Tibial nerve (tissue), 4 donors: ENCODE results near the gene GBF1. TPM values are rescaled to one million over a fixed set of nuclear protein-coding genes. Genes with fewer than 3 reads are reported as not detected.

Experiments used
- DNase-seq, 2 donors: peaks; one replicate each; pipeline ENCODE4 v3.0.0-alpha.2; 2019; ENCODE audit warnings: low spot score in 2 of 2
- H3K27ac ChIP-seq, 4 donors: fragments of 200-600 bp; sonication (generic) in 3 of 4; one replicate each; pipeline ENCODE4 v1.5.1; 2017 to 2019; ENCODE audit warnings: mild to moderate bottlenecking in 1 of 4
- H3K27me3 ChIP-seq, 2 donors: fragments of 200-600 bp; sonication (generic) in 1 of 2; one replicate each; pipeline versions ENCODE4 v1.5.1 to v1.6.0; 2017 to 2019
- H3K36me3 ChIP-seq, 3 donors: fragments of 200-600 bp; sonication (generic); one replicate each; pipeline ENCODE4 v1.5.1; 2018 to 2019
- H3K4me1 ChIP-seq, 4 donors: fragments of 200-600 bp; sonication (generic) in 3 of 4; one replicate each; pipeline ENCODE4 v1.5.1; 2017 to 2019
- H3K4me3 ChIP-seq, 4 donors: fragments of 200-600 bp; sonication (generic) in 3 of 4; one replicate each; pipeline ENCODE4 v1.5.1; 2017 to 2019; ENCODE audit warnings: mild to moderate bottlenecking in 1 of 4, moderate library complexity in 1 of 4
- H3K9me3 ChIP-seq, 4 donors: fragments of 200-600 bp; sonication (generic) in 3 of 4; one replicate each; pipeline ENCODE4 v1.5.1; 2017 to 2019
- EP300 ChIP-seq, 2 donors: sonication (generic); formaldehyde crosslinking; IDR thresholded peaks; one replicate each; pipeline ENCODE4 v1.6.1; 2017; ENCODE audit warnings: antibody characterized with exemption in 2 of 2, mild to moderate bottlenecking in 1 of 2
- POLR2A ChIP-seq, 2 donors: fragments of 450-650 bp; IDR thresholded peaks; one replicate each; pipeline ENCODE4 v1.6.1; 2017; ENCODE audit warnings: antibody characterized with exemption in 2 of 2, mild to moderate bottlenecking in 2 of 2, moderate library complexity in 2 of 2
- WGBS, 2 donors: methylation state at CpG; one replicate each; pipeline ENCODE4 v1.1.5; 2018; 5-methylcytosine and 5-hydroxymethylcytosine counted together
- total RNA-seq, 4 donors: library from RNA; depleted of rRNA; stranded (reverse); fragments of >200 nt; gene quantifications; one replicate each; pipeline ENCODE4 v1.1.0, GENCODE V29; 2016
- TF ChIP-seq, protein P1 (sequence below), 5 experiments: fragments of 200-600 bp in 3 of 5; fragments of 450-650 bp in 2 of 5; sonication (generic) in 3 of 5; IDR thresholded peaks; one replicate each; pipeline ENCODE4 v1.5.1; 2016 to 2019; ENCODE audit warnings: antibody characterized with exemption in 5 of 5, mild to moderate bottlenecking in 3 of 5, moderate library complexity in 2 of 5

Gene GBF1
- total RNA-seq, 4 donors from 2014 or later, result 31.0 to 38.0 (median 36.1) TPM

DNA sequence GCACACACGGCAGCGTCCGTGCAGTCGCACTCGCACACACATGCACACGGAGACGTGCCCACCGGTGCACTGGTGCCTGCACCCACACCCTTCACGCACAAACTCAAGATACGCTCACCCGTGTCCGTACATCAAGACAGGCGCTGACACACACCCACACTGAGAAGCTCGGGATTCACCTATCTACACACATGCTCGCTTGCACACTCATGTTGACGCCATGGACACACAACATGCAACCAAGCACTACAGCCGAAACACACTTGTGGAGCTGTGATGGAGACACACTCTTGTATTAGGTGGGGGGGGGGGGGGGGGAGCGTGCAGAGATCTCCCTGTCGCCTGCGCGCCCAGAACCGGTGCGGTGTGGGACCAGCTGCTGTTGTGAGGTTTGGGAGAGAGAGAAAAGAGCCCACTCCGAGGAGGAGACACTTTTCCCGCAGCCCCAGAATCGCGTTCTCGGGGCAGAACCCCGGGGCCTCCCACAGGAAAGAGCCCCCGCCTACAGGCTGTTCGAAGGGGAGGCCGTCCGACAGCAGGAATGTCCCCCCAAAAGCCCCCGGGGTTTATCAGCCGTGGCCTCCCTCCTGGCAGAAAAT is 149.6 kb downstream of the GBF1 start:
- H3K9me3 ChIP-seq, result no peaks in the 10 kb centered on the region
- H3K36me3 ChIP-seq, result peaks cover 0 to 22% (median 0%) of the 10 kb centered on the region in 3 donors
- TF ChIP-seq, protein P1, sequence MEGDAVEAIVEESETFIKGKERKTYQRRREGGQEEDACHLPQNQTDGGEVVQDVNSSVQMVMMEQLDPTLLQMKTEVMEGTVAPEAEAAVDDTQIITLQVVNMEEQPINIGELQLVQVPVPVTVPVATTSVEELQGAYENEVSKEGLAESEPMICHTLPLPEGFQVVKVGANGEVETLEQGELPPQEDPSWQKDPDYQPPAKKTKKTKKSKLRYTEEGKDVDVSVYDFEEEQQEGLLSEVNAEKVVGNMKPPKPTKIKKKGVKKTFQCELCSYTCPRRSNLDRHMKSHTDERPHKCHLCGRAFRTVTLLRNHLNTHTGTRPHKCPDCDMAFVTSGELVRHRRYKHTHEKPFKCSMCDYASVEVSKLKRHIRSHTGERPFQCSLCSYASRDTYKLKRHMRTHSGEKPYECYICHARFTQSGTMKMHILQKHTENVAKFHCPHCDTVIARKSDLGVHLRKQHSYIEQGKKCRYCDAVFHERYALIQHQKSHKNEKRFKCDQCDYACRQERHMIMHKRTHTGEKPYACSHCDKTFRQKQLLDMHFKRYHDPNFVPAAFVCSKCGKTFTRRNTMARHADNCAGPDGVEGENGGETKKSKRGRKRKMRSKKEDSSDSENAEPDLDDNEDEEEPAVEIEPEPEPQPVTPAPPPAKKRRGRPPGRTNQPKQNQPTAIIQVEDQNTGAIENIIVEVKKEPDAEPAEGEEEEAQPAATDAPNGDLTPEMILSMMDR (IDR thresholded peaks at IDR 0.05), result no peak
- TF ChIP-seq POLR2A (IDR thresholded peaks at IDR 0.05) (no peak), EP300 (IDR thresholded peaks at IDR 0.05) (no peak)
- H3K27me3 ChIP-seq, result no peaks in the 10 kb centered on the region
- H3K4me3 ChIP-seq, result peak overlapping the region; percentile 54 to 80 (median 77)
- peaks cover 0 to 54% (median 30%) of the 10 kb centered on the region in 4 donors for H3K4me1 ChIP-seq
- peak overlapping the region; percentile 86 to 98 (median 95) for H3K27ac ChIP-seq
- 0 to 1% methylated on average over 23 to 35 of the region's 35 CpGs for WGBS, 2 donors
- DNase-seq, result peak in 1 of 2 donors; percentile 36

DNA sequence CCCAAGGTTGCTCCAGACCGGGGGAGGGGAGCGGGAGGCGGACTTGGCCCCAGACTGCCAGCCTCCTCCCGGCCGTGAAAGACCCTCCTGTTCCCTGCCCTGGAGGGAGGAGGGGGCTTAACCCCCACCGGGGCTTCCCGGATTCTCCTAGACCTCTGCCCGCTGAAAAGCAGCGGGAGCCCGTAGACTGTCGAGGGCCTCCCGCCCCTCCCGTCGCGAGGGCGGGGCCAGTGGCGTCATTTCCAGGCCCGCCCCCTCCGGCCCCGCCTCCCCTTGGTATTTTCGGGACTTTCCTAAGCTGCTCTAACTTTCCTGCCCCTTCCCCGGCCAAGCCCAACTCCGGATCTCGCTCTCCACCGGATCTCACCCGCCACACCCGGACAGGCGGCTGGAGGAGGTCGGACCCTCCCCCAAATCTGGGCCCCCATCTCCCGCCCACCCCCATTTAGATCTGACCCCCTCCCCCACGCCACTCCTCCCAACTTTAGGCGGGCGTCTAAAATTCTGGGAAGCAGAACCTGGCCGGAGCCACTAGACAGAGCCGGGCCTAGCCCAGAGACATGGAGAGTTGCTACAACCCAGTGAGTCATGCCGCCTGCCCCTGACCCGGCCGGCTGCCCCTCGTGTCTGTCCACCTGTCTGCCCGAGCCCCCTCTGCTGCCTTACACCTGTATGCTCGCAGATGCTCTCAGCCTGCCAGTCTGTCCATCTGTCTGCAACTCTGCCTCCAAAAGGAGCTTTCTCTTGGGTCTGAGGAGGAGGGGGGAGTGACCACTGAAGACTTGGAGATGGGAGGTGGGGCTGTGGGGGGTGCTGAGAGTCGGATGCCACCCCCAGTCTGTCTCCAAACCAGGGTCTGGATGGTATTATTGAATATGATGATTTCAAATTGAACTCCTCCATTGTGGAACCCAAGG is 150.3 kb downstream of the GBF1 start, which contains the start of gene NFKB2:
Gene NFKB2, plus strand, starts transcription at position 306 of the 917 bp plus-strand sequence. Its CDS starts 255 bp downstream, at position 561.
- TF ChIP-seq EP300 (IDR thresholded peaks at IDR 0.05) (peak; percentile 69 to 89), POLR2A (IDR thresholded peaks at IDR 0.05) (peak; percentile 21 to 77)
- TF ChIP-seq, protein P1 (IDR thresholded peaks at IDR 0.05), result peak in 2 of 5 experiments; percentile 22 to 25
- H3K27ac ChIP-seq, result peak within 1 kb of the TSS; percentile 86 to 98 (median 95)
- H3K4me1 ChIP-seq, result peaks cover 0 to 60% (median 32%) of the 10 kb centered on the region in 4 donors
- peak within 1 kb of the TSS; percentile 54 to 80 (median 77) for H3K4me3 ChIP-seq
- WGBS, 2 donors, result 0% methylated on average over 31 to 42 of the region's 42 CpGs
- no peaks in the 10 kb centered on the region for H3K27me3 ChIP-seq
- H3K9me3 ChIP-seq, result no peaks in the 10 kb centered on the region
- DNase-seq, result peak; percentile 84 to 89
- H3K36me3 ChIP-seq, result peaks cover 0 to 30% (median 0%) of the 10 kb centered on the region in 3 donors

DNA sequence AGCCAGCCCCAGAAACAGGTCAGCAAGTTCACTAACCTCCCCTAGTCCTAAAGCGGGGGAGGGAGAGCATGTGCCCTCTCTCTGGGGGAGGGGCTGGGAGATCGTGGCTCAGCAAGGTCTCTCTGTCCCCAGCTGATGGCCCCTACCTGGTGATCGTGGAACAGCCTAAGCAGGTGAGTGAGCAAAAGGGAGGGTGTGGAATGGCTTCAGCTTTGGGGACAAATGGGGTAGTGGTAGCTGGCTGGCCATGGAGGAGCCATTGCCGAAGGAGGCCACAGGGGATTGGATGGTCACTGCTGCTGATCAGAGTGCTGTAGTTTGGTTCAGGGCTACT is 151.0 kb downstream of the GBF1 start:
- Histone ChIP-seq H3K27me3 (no peaks in the 10 kb centered on the region), H3K4me1 (peaks cover 0 to 60% (median 32%) of the 10 kb centered on the region in 4 donors), H3K36me3 (peaks cover 0 to 36% (median 2%) of the 10 kb centered on the region in 3 donors), H3K4me3 (peak overlapping the region; percentile 54 to 80 (median 77)), H3K9me3 (no peaks in the 10 kb centered on the region), H3K27ac (peak overlapping the region; percentile 86 to 98 (median 95))
- TF ChIP-seq EP300 (IDR thresholded peaks at IDR 0.05) (no peak), POLR2A (IDR thresholded peaks at IDR 0.05) (no peak)
- TF ChIP-seq, protein P1 (IDR thresholded peaks at IDR 0.05), result no peak
- DNase-seq, result no peak
- WGBS, 2 donors, result 37 to 52% methylated on average over 4 of the region's 4 CpGs

DNA sequence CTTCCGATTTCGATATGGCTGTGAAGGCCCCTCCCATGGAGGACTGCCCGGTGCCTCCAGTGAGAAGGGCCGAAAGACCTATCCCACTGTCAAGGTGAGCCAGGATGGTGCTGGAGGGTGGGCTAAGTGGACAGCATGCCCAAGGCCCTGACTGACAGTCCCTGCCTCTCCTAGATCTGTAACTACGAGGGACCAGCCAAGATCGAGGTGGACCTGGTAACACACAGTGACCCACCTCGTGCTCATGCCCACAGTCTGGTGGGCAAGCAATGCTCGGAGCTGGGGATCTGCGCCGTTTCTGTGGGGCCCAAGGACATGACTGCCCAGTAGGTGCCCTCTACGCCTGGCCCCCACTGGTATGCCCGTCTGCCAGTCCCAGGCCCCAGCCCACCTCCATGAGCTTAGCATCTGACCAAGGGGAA is 151.4 kb downstream of the GBF1 start:
- no peak for DNase-seq
- no peaks in the 10 kb centered on the region for H3K27me3 ChIP-seq
- WGBS, 2 donors, result 85 to 86% methylated on average over 12 of the region's 12 CpGs
- peak overlapping the region in 1 of 4 donors; percentile 76 for H3K4me3 ChIP-seq
- TF ChIP-seq POLR2A (IDR thresholded peaks at IDR 0.05), result no peak
- TF ChIP-seq EP300 (IDR thresholded peaks at IDR 0.05), result no peak
- TF ChIP-seq, protein P1 (IDR thresholded peaks at IDR 0.05), result no peak
- peak overlapping the region; percentile 86 to 98 (median 95) for H3K27ac ChIP-seq
- peaks cover 0 to 60% (median 32%) of the 10 kb centered on the region in 4 donors for H3K4me1 ChIP-seq
- peaks cover 0 to 41% (median 7%) of the 10 kb centered on the region in 3 donors for H3K36me3 ChIP-seq
- no peaks in the 10 kb centered on the region for H3K9me3 ChIP-seq
